ENCODE results near the gene NFATC4. TPM values are rescaled to one million over a fixed set of nuclear protein-coding genes. Genes with fewer than 3 reads are reported as not detected.

Gene NFATC4
- total RNA-seq, 2 donors from 2014 or later, result not detected

Other genes with a start within 250 kb of the NFATC4 start
- gene FITM1, start 237.5 kb upstream of the NFATC4 start, total RNA-seq, result 1 to 10 TPM; 1.4 to 1.9 TPM
- gene PSME1, start 232.0 kb upstream of the NFATC4 start, total RNA-seq, result 100 to 1,000 TPM; 235 to 257 TPM
- 1 to 10 TPM; 8.3 to 9.7 TPM for gene EMC9, start 226.6 kb upstream of the NFATC4 start, total RNA-seq
- 100 to 1,000 TPM; 134 to 141 TPM for gene PSME2, start 221.6 kb upstream of the NFATC4 start, total RNA-seq
- gene RNF31, start 220.7 kb upstream of the NFATC4 start, total RNA-seq, result 10 to 100 TPM; 85.8 to 98.3 TPM
- gene IRF9, start 206.9 kb upstream of the NFATC4 start, total RNA-seq, result 100 to 1,000 TPM; 172 to 230 TPM
- 10 to 100 TPM; 66.3 to 94.8 TPM for gene REC8, start 196.1 kb upstream of the NFATC4 start, total RNA-seq
- 10 to 100 TPM; 46.6 to 47.3 TPM for gene IPO4, start 179.4 kb upstream of the NFATC4 start, total RNA-seq
- gene TM9SF1, start 172.7 kb upstream of the NFATC4 start, total RNA-seq, result 10 to 100 TPM; 22.3 to 22.6 TPM
- gene TSSK4, start 162.5 kb upstream of the NFATC4 start, total RNA-seq, result under 1 TPM; 0.27 to 0.55 TPM
- 10 to 100 TPM; 69.9 to 77.2 TPM for gene CHMP4A, start 154.7 kb upstream of the NFATC4 start, total RNA-seq
- gene MDP1, start 152.1 kb upstream of the NFATC4 start, total RNA-seq, result 1 to 10 TPM; 4.0 to 5.9 TPM
- 10 to 100 TPM; 90.0 to 99.5 TPM for gene NEDD8, start 135.8 kb upstream of the NFATC4 start, total RNA-seq
- gene GMPR2, start 135.3 kb upstream of the NFATC4 start, total RNA-seq, result 10 to 100 TPM; 37.0 to 44.0 TPM
- gene TINF2, start 125.6 kb upstream of the NFATC4 start, total RNA-seq, result 100 to 1,000 TPM; 106 to 107 TPM
- gene TGM1, start 105.0 kb upstream of the NFATC4 start, total RNA-seq, result 1 to 10 TPM; 3.4 to 4.3 TPM
- gene RABGGTA, start 96.6 kb upstream of the NFATC4 start, total RNA-seq, result 10 to 100 TPM; 54.4 to 72.1 TPM
- gene DHRS1, start 68.4 kb upstream of the NFATC4 start, total RNA-seq, result 10 to 100 TPM; 24.0 to 27.0 TPM
- gene NOP9, start 68.3 kb upstream of the NFATC4 start, total RNA-seq, result 10 to 100 TPM; 25.7 to 27.7 TPM
- gene CIDEB, start 60.2 kb upstream of the NFATC4 start, total RNA-seq, result 10 to 100 TPM; 14.5 to 16.8 TPM
- 10 to 100 TPM; 17.3 to 23.3 TPM for gene LTB4R2, start 58.0 kb upstream of the NFATC4 start, total RNA-seq
- gene LTB4R, start 56.7 kb upstream of the NFATC4 start, total RNA-seq, result 10 to 100 TPM; 21.5 to 23.1 TPM
- gene ADCY4, start 33.1 kb upstream of the NFATC4 start, total RNA-seq, result 1 to 10 TPM; 5.4 to 7.9 TPM
- 10 to 100 TPM; 22.7 to 26.1 TPM for gene RIPK3, start 28.2 kb upstream of the NFATC4 start, total RNA-seq
- gene NYNRIN, start 30.8 kb downstream of the NFATC4 start, total RNA-seq, result under 1 TPM in 1 of 2 donors, not detected in 1; 0.22 TPM
- gene CBLN3, start 61.5 kb downstream of the NFATC4 start, total RNA-seq, result 1 to 10 TPM; 4.2 to 6.0 TPM
- gene KHNYN, start 61.8 kb downstream of the NFATC4 start, total RNA-seq, result 100 to 1,000 TPM; 118 to 128 TPM
- 10 to 100 TPM; 64.3 to 82.6 TPM for gene SDR39U1, start 74.6 kb downstream of the NFATC4 start, total RNA-seq
- not detected for gene CMA1, start 140.1 kb downstream of the NFATC4 start, total RNA-seq
- gene CTSG, start 208.1 kb downstream of the NFATC4 start, total RNA-seq, result not detected
- gene GZMH, start 241.5 kb downstream of the NFATC4 start, total RNA-seq, result 1 to 10 TPM in 1 of 2 donors, not detected in 1; 2.0 TPM